Neural cell (in vitro differentiated cells): ENCODE measurements around the gene H6PD. TPM values are rescaled to one million over a fixed set of nuclear protein-coding genes. Genes with fewer than 3 reads are reported as not detected.

ENCODE experiments used
- H2AFZ ChIP-seq: fragments of 200-600, 300-800 bp; sonication (generic), shearing (Covaris generic); 2 replicates; pipeline ENCODE4 v1.6.0; 2014; ENCODE audit warnings: low read depth, mild to moderate bottlenecking, antibody characterized with exemption, low read length, moderate library complexity
- H3F3A ChIP-seq: fragments of 200-600 bp; shearing (Covaris generic); 2 replicates; pipeline ENCODE4 v1.6.1; 2016; ENCODE audit warnings: mild to moderate bottlenecking, moderate library complexity, mixed read lengths, antibody characterized with exemption, low read length; ENCODE audit not compliant: insufficient read depth, poor library complexity, severe bottlenecking
- H3K27ac ChIP-seq: fragments of 200-600, 300-800 bp; sonication (generic), shearing (Covaris generic); 2 replicates; pipeline ENCODE4 v1.5.1; 2014; ENCODE audit warnings: mild to moderate bottlenecking, low read length, moderate library complexity
- H3K27me3 ChIP-seq: fragments of 300-800, 200-600 bp; sonication (generic), shearing (Covaris generic); 2 replicates; pipeline ENCODE4 v1.6.0; 2014; ENCODE audit warnings: mild to moderate bottlenecking, low read depth, low read length, moderate library complexity; ENCODE audit not compliant: insufficient read depth
- H3K36me3 ChIP-seq: fragments of 300-800, 200-600 bp; sonication (generic), shearing (Covaris generic); 2 replicates; pipeline ENCODE4 v1.5.1; 2014; ENCODE audit warnings: mild to moderate bottlenecking, antibody characterized with exemption, low read length, moderate library complexity; ENCODE audit not compliant: insufficient read depth
- H3K4me2 ChIP-seq: fragments of 300-800, 200-600 bp; sonication (generic), shearing (Covaris generic); 2 replicates; pipeline ENCODE4 v1.6.0; 2014; ENCODE audit warnings: mild to moderate bottlenecking, low read length
- H3K4me3 ChIP-seq: fragments of 300-800, 200-600 bp; sonication (generic), shearing (Covaris generic); 2 replicates; pipeline ENCODE4 v1.5.1; 2014; ENCODE audit warnings: mild to moderate bottlenecking, low read length, moderate library complexity
- H3K79me2 ChIP-seq: fragments of 200-600 bp; shearing (Covaris generic); replicated peaks from 2 replicates; pipeline ENCODE4 v1.6.0; 2014; ENCODE audit warnings: mild to moderate bottlenecking, low read length, moderate library complexity; ENCODE audit not compliant: insufficient read depth
- H3K9ac ChIP-seq: fragments of 300-800, 200-600 bp; sonication (generic), shearing (Covaris generic); 2 replicates; pipeline ENCODE4 v1.6.1; 2016; ENCODE audit warnings: mild to moderate bottlenecking, low read length, mixed read lengths
- H3K9me2 ChIP-seq: fragments of 200-600 bp; shearing (Covaris generic); 2 replicates; pipeline ENCODE4 v1.6.1; 2016; ENCODE audit warnings: mild to moderate bottlenecking, low read length, mixed read lengths; ENCODE audit not compliant: insufficient read depth
- H3K9me3 ChIP-seq: fragments of 200-600, 300-800 bp; sonication (generic), shearing (Covaris generic); 2 replicates; pipeline ENCODE4 v1.6.1; 2016; ENCODE audit warnings: mild to moderate bottlenecking, mixed run types, low read length, moderate library complexity, mixed read lengths
- H4K20me1 ChIP-seq: fragments of 200-600 bp; shearing (Covaris generic); 2 replicates; pipeline ENCODE4 v1.6.1; 2016; ENCODE audit warnings: mild to moderate bottlenecking, mixed run types; ENCODE audit not compliant: insufficient read depth
- CTCF ChIP-seq: fragments of 450-650 bp; IDR thresholded peaks from 2 replicates; pipeline ENCODE4 v1.5.1; 2014; ENCODE audit warnings: antibody characterized with exemption, mild to moderate bottlenecking, moderate library complexity; ENCODE audit not compliant: poor library complexity, severe bottlenecking
- EP300 ChIP-seq: fragments of 450-650 bp; conservative IDR thresholded peaks from 2 replicates; pipeline ENCODE4 v1.6.1; 2014; ENCODE audit warnings: antibody characterized with exemption, mild to moderate bottlenecking, moderate library complexity; ENCODE audit not compliant: poor library complexity, severe bottlenecking
- EZH2 ChIP-seq: fragments of 200-600, 300-800 bp; shearing (Covaris generic), sonication (generic); IDR thresholded peaks from 2 replicates; pipeline ENCODE4 v1.6.1; 2014; ENCODE audit warnings: antibody characterized with exemption, low read length, borderline replicate concordance, mild to moderate bottlenecking; ENCODE audit not compliant: insufficient read depth, poor library complexity, severe bottlenecking
- MXI1 ChIP-seq: fragments of 450-650 bp; conservative IDR thresholded peaks from 2 replicates; pipeline ENCODE4 v1.6.1; 2014; ENCODE audit warnings: antibody characterized with exemption, mild to moderate bottlenecking; ENCODE audit not compliant: poor library complexity, severe bottlenecking
- POLR2AphosphoS5 ChIP-seq: IDR thresholded peaks from 2 replicates; pipeline ENCODE4 v1.6.1; 2012
- RAD21 ChIP-seq: fragments of 450-650 bp; conservative IDR thresholded peaks from 2 replicates; pipeline ENCODE4 v1.6.1; 2014; ENCODE audit warnings: antibody characterized with exemption, mild to moderate bottlenecking, moderate library complexity
- REST ChIP-seq: IDR thresholded peaks from 2 replicates; pipeline ENCODE4 v1.6.1; 2012; ENCODE audit warnings: borderline replicate concordance
- SMC3 ChIP-seq: fragments of 450-650 bp; conservative IDR thresholded peaks from 2 replicates; pipeline ENCODE4 v1.6.1; 2014; ENCODE audit warnings: antibody characterized with exemption, mild to moderate bottlenecking, moderate library complexity; ENCODE audit not compliant: poor library complexity
- TAF1 ChIP-seq: IDR thresholded peaks from 2 replicates; pipeline ENCODE4 v1.6.1; 2012; ENCODE audit warnings: low read depth
- polyA plus RNA-seq: library from polyadenylated mRNA; depleted of rRNA; stranded (reverse); fragments of >200 nt; gene quantifications from 2 replicates; pipeline ENCODE4 v1.2.3, GENCODE V29; 2014

The H6PD gene
- polyA plus RNA-seq, 1 donor from 2014 or later: 4.6 TPM

GRCh38 chr1:9314711-9315379 is 80.3 kb downstream of the H6PD start:
- TF ChIP-seq RAD21 (no peak), SMC3 (no peak), POLR2AphosphoS5 (no peak), REST (no peak), EP300 (no peak), TAF1 (no peak), MXI1 (no peak), EZH2 (no peak), CTCF (no peak)
- Histone ChIP-seq H3K27me3 (no peaks in the 10 kb centered on the region), H4K20me1 (no peaks in the 10 kb centered on the region), H3K9ac (no peak overlapping the region), H3K36me3 (no peaks in the 10 kb centered on the region), H3K9me2 (no peaks in the 10 kb centered on the region), H3K79me2 (no peaks in the 10 kb centered on the region), H3K4me2 (no peak overlapping the region), H3K9me3 (no peaks in the 10 kb centered on the region), H3K4me3 (no peak overlapping the region), H3K27ac (no peak overlapping the region), H2AFZ (no peak overlapping the region), H3F3A (no peaks in the 10 kb centered on the region)

DNA sequence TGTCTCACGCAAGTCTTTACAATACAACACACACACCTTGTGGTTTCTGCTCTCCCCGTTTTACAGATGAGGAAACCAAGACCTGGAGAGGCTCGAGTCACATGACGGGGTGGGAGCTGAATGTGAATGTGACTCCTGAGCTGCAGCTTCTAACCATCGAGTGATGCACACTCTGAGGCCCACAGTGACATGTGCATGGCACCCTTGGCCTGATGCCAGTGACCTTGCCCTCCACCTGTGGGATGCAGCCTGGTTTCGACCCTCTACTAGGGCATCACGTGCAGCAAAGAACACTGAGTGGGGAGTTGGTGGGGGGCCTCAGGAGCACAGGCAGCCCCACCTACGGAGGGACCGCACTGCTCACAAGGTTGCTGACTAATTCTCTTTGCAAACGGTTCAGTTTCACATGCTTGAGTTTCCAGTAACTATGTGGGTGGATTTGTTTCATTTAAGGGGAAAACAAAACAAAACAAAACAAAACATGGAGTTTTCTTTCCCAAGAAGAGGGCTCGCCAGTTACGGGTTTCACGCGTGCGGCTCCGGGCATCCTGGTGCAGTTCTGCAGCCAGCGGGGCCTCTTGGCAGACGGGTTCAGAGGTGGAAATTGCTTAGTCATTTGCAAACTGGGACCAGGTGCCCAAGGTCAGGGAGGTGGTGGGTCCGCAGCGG is 81.0 kb downstream of the H6PD start:
- Histone ChIP-seq H3K9ac (no peak overlapping the region), H2AFZ (no peak overlapping the region), H3K4me3 (no peak overlapping the region), H3K27me3 (no peaks in the 10 kb centered on the region), H3K9me3 (no peaks in the 10 kb centered on the region), H4K20me1 (no peaks in the 10 kb centered on the region), H3K27ac (no peak overlapping the region), H3K79me2 (no peaks in the 10 kb centered on the region), H3K36me3 (no peaks in the 10 kb centered on the region), H3K9me2 (no peaks in the 10 kb centered on the region), H3F3A (no peaks in the 10 kb centered on the region), H3K4me2 (no peak overlapping the region)
- TF ChIP-seq CTCF (no peak), POLR2AphosphoS5 (no peak), RAD21 (no peak), TAF1 (no peak), EP300 (no peak), MXI1 (no peak), EZH2 (no peak), REST (no peak)
